ENCODE measurements around the gene BAIAP2. TPM values are rescaled to one million over a fixed set of nuclear protein-coding genes. Genes with fewer than 3 reads are reported as not detected.

The BAIAP2 gene
- total RNA-seq, 2 donors from 2014 or later, result 8.0 to 11.5 TPM

GRCh38 chr17:81163051-81163695, 128.2 kb downstream of the BAIAP2 start:
- peak in 2 of 4 donors; percentile 28 to 29 for DNase-seq

GRCh38 chr17:81163703-81164370, 128.9 kb downstream of the BAIAP2 start:
- no peaks in the 10 kb centered on the region for H3K9me3 ChIP-seq
- H3K27ac ChIP-seq, result peak overlapping the region; percentile 82 to 92 (median 86)
- WGBS, 2 donors, result 53 to 60% methylated on average over 4 to 15 of the region's 15 CpGs
- H3K36me3 ChIP-seq (replicated peaks in 1 of 2; ENCODE audit: insufficient read depth in 1 of 2, low read depth in 2 of 2), result no peaks in the 10 kb centered on the region
- intact Hi-C loops (cut with DNase I), result no loop called here
- TF ChIP-seq POLR2A (IDR thresholded peaks at IDR 0.05) (no peak), CTCF (IDR thresholded peaks at IDR 0.05) (no peak)
- H3K4me1 ChIP-seq, result peaks cover 65% of the 10 kb centered on the region
- DNase-seq (peak in 1 of 4 donors; percentile 32), ATAC-seq (no peak)
- H3K27me3 ChIP-seq, result no peaks in the 10 kb centered on the region
- H3K4me3 ChIP-seq, result no peak overlapping the region

More at GRCh38 chr17:81163051-81163695, 128.2 kb downstream of the BAIAP2 start:
- H3K36me3 ChIP-seq (replicated peaks in 1 of 2; ENCODE audit: insufficient read depth in 1 of 2, low read depth in 2 of 2), result no peaks in the 10 kb centered on the region
- WGBS, 2 donors, result 72 to 78% methylated on average over 7 to 18 of the region's 19 CpGs
- no peak for ATAC-seq
- peak overlapping the region; percentile 82 to 92 (median 86) for H3K27ac ChIP-seq
- no peak overlapping the region for H3K4me3 ChIP-seq
- no peaks in the 10 kb centered on the region for H3K9me3 ChIP-seq
- H3K4me1 ChIP-seq, result peaks cover 65% of the 10 kb centered on the region
- TF ChIP-seq POLR2A (IDR thresholded peaks at IDR 0.05) (no peak), CTCF (IDR thresholded peaks at IDR 0.05) (no peak)
- intact Hi-C loops (cut with DNase I), result no loop called here
- no peaks in the 10 kb centered on the region for H3K27me3 ChIP-seq

- TF ChIP-seq POLR2A (IDR thresholded peaks at IDR 0.05) (peak; percentile 74 to 81 (median 77)), CTCF (IDR thresholded peaks at IDR 0.05) (no peak)
- Histone ChIP-seq H3K4me1 (peaks cover 65% of the 10 kb centered on the region), H3K9me3 (no peaks in the 10 kb centered on the region), H3K27me3 (no peaks in the 10 kb centered on the region), H3K36me3 (replicated peaks in 1 of 2; ENCODE audit: insufficient read depth in 1 of 2, low read depth in 2 of 2) (no peaks in the 10 kb centered on the region), H3K27ac (peak overlapping the region; percentile 82 to 92 (median 86)), H3K4me3 (no peak overlapping the region)
- DNase-seq, result peak; percentile 70 to 85 (median 82)
- WGBS, 2 donors, result 31 to 40% methylated on average over 10 to 19 of the region's 19 CpGs
- ATAC-seq, result peak; percentile 70
- intact Hi-C loops (cut with DNase I), result no loop called here
Measured at GRCh38 chr17:81164371-81165245, 129.7 kb downstream of the BAIAP2 start.

- DNase-seq (peak; percentile 33 to 54 (median 48)), ATAC-seq (peak; percentile 42)
- Histone ChIP-seq H3K27me3 (no peaks in the 10 kb centered on the region), H3K36me3 (replicated peaks in 1 of 2; ENCODE audit: insufficient read depth in 1 of 2, low read depth in 2 of 2) (no peaks in the 10 kb centered on the region), H3K27ac (peak within 1 kb of the TSS; percentile 82 to 92 (median 86)), H3K9me3 (no peaks in the 10 kb centered on the region), H3K4me3 (peak within 1 kb of the TSS; percentile 26 to 28), H3K4me1 (peaks cover 57% of the 10 kb centered on the region)
- TF ChIP-seq POLR2A (IDR thresholded peaks at IDR 0.05) (peak; percentile 9 to 59 (median 56)), CTCF (IDR thresholded peaks at IDR 0.05) (peak in 1 of 7 experiments; percentile 8)
- 4 to 47% methylated on average over 6 to 36 of the region's 46 CpGs for WGBS, 2 donors
- intact Hi-C loops (cut with DNase I), result no loop called here
Measured at GRCh38 chr17:81165246-81166032, 130.5 kb downstream of the BAIAP2 start, which contains the start of gene PVALEF. Gene PVALEF (plus strand): TSS chr17:81165507. CDS start chr17:81181227, 15,720 bp downstream.
